ENCODE data around the gene APRT. TPM values are rescaled to one million over a fixed set of nuclear protein-coding genes. Genes with fewer than 3 reads are reported as not detected.
A peak's percentile ranks its signal among the peaks of the same experiment; 100 is the strongest.

The APRT gene
- total and polyA plus RNA-seq, 9 of the 15 experiments (the other 6 are each of a cell fraction or from before 2014, with no cell fraction given), result 41.7 to 409 (median 146) TPM

DNA sequence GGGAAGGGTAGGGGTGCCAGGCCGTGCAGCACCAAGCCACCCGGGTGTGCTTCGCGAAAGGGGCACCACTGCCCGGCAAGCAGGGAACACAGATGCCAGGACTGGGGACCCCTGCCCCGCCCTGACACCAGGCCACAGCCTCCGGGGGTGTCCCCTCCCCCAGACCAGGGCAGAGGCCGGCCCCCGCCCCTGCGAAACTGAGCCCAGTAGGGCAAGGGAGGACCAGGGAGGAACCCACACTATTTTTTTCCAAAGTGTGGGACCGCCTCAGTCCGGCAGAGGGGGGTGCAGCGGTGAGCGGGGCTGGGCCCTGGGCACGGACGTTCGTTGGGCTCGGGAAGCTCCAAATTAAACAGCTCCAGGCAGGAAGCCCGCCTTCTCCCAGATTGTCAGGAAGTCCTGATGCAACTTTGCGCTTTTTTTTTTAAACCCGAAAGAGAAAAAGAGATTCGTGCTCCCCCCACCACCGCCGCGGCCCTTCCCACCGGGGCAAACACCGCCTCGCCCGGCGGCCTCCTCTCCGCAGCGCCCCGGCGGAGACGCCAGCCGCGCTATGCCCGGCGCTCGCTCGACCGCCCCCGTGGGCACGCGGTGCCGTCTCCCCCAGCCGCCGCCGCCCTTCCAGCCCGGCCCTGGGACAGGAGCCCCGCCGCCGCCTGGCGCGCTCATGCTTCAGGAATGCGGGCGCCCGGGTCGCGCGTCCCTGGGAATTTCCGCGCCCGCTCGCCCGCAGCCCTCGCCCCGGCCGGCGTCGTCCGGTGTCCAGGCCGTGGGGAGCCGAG, 27.5 kb downstream of the APRT start (continued):
- TF ChIP-seq, protein P1, sequence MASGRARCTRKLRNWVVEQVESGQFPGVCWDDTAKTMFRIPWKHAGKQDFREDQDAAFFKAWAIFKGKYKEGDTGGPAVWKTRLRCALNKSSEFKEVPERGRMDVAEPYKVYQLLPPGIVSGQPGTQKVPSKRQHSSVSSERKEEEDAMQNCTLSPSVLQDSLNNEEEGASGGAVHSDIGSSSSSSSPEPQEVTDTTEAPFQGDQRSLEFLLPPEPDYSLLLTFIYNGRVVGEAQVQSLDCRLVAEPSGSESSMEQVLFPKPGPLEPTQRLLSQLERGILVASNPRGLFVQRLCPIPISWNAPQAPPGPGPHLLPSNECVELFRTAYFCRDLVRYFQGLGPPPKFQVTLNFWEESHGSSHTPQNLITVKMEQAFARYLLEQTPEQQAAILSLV (tag; IDR thresholded peaks at IDR 0.05), result no peak
- TF ChIP-seq ZNF140 (CRISPR knock-in tag; IDR thresholded peaks at IDR 0.05), result no peak
- 0 out of 4 replicates have a peak, but pooled peaks of 1 of the 2 experiments have one; percentile 7 for TF ChIP-seq HDAC1 (IDR thresholded peaks at IDR 0.05)
- TF ChIP-seq NFRKB (IDR thresholded peaks at IDR 0.05; ENCODE audit: low read depth), result no peak
- peak; percentile 66 for TF ChIP-seq PCBP1 (IDR thresholded peaks at IDR 0.05; ENCODE audit: low read depth, low read length, poor library complexity, severe bottlenecking)
- no peak for TF ChIP-seq KAT2B (IDR thresholded peaks at IDR 0.05; ENCODE audit: low read depth, low read length)
- TF ChIP-seq RBM34 (IDR thresholded peaks at IDR 0.05; ENCODE audit: borderline replicate concordance, insufficient read depth, low read length), result no peak
- TF ChIP-seq ZNF282 (CRISPR knock-in tag; IDR thresholded peaks at IDR 0.05), result no peak
- no peak for TF ChIP-seq POLR3A (IDR thresholded peaks at IDR 0.05; ENCODE audit: borderline replicate concordance, extremely low read depth, insufficient read depth, insufficient read length)
- TF ChIP-seq RBBP5 (IDR thresholded peaks at IDR 0.05; ENCODE audit: borderline replicate concordance, insufficient read depth, low read length, poor library complexity, severe bottlenecking), result peak; percentile 65
- TF ChIP-seq, protein P2, sequence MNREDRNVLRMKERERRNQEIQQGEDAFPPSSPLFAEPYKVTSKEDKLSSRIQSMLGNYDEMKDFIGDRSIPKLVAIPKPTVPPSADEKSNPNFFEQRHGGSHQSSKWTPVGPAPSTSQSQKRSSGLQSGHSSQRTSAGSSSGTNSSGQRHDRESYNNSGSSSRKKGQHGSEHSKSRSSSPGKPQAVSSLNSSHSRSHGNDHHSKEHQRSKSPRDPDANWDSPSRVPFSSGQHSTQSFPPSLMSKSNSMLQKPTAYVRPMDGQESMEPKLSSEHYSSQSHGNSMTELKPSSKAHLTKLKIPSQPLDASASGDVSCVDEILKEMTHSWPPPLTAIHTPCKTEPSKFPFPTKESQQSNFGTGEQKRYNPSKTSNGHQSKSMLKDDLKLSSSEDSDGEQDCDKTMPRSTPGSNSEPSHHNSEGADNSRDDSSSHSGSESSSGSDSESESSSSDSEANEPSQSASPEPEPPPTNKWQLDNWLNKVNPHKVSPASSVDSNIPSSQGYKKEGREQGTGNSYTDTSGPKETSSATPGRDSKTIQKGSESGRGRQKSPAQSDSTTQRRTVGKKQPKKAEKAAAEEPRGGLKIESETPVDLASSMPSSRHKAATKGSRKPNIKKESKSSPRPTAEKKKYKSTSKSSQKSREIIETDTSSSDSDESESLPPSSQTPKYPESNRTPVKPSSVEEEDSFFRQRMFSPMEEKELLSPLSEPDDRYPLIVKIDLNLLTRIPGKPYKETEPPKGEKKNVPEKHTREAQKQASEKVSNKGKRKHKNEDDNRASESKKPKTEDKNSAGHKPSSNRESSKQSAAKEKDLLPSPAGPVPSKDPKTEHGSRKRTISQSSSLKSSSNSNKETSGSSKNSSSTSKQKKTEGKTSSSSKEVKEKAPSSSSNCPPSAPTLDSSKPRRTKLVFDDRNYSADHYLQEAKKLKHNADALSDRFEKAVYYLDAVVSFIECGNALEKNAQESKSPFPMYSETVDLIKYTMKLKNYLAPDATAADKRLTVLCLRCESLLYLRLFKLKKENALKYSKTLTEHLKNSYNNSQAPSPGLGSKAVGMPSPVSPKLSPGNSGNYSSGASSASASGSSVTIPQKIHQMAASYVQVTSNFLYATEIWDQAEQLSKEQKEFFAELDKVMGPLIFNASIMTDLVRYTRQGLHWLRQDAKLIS (CRISPR knock-in tag; IDR thresholded peaks at IDR 0.05), result 0 out of 2 replicates have a peak, but pooled peaks have one; percentile 45
- TF ChIP-seq ETV6 (IDR thresholded peaks at IDR 0.05; ENCODE audit: borderline replicate concordance in 1 of 2, low read depth in 2 of 2, low read length in 1 of 2), result no peak
- peak; percentile 67; the same call in 1 of the 2 replicates for TF ChIP-seq ETV6 (CRISPR knock-in tag; IDR thresholded peaks at IDR 0.05; ENCODE audit: borderline replicate concordance)
- TF ChIP-seq RBM17 (IDR thresholded peaks at IDR 0.05; ENCODE audit: borderline replicate concordance, low read depth, low read length), result no peak
- no peak for TF ChIP-seq FOXK2 (conservative IDR thresholded peaks at IDR 0.05 in 1 of 2, IDR thresholded peaks at IDR 0.05 in 1 of 2; ENCODE audit: low read depth in 2 of 2)
- TF ChIP-seq SMAD1 (IDR thresholded peaks at IDR 0.05; ENCODE audit: low read depth, low read length, partially characterized antibody), result no peak
- TF ChIP-seq RAD21 (CRISPR knock-in tag; conservative IDR thresholded peaks at IDR 0.05 in 1 of 2, IDR thresholded peaks at IDR 0.05 in 1 of 2), result peak; percentile 24 to 32
- TF ChIP-seq, protein P3, sequence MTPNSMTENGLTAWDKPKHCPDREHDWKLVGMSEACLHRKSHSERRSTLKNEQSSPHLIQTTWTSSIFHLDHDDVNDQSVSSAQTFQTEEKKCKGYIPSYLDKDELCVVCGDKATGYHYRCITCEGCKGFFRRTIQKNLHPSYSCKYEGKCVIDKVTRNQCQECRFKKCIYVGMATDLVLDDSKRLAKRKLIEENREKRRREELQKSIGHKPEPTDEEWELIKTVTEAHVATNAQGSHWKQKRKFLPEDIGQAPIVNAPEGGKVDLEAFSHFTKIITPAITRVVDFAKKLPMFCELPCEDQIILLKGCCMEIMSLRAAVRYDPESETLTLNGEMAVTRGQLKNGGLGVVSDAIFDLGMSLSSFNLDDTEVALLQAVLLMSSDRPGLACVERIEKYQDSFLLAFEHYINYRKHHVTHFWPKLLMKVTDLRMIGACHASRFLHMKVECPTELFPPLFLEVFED (CRISPR knock-in tag; conservative IDR thresholded peaks at IDR 0.05), result 0 out of 2 replicates have a peak, but pooled peaks have one; percentile 44
- no peak for TF ChIP-seq DPF2 (IDR thresholded peaks at IDR 0.05)
- peak; percentile 35; the same call in 1 of the 2 replicates for TF ChIP-seq PML (IDR thresholded peaks at IDR 0.05; ENCODE audit: low read length)
